ENCODE results near the gene ZNF628. TPM values are rescaled to one million over a fixed set of nuclear protein-coding genes. Genes with fewer than 3 reads are reported as not detected.

ZNF628 gene
- total RNA-seq, 4 donors from 2014 or later = 1.7 to 6.4 (median 2.6) TPM

DNA sequence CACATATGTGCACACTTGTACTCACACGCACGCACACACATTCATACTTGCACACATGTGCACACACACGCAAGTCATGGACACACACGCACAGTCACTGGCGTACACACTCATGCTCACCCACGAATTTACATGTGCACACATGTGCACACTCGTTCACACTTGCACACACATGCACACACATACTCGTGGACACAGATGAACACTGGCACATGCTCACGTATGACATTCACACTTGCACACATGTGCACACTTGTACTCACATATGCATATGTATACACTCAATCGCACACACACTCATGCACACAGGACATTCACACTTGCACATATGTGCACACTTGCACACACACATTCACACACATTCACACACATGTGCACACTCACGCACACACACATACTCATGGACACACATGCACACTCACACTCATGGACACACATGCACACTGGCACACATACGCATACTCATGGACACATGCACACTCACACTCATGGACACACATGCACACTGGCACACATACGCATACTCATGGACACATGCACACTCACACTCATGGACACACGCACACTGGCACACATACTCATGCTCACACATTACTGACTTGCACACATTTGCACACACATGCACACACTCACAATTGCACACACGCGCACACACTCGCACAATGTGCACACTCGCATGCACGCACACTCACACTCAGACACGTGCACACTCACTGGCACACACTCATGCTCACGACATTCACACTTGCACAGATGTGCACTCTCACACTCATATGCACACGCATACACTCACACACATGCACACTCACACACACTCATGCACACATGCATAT is 51.0 kb downstream of the ZNF628 start:
- TF ChIP-seq, protein P1, sequence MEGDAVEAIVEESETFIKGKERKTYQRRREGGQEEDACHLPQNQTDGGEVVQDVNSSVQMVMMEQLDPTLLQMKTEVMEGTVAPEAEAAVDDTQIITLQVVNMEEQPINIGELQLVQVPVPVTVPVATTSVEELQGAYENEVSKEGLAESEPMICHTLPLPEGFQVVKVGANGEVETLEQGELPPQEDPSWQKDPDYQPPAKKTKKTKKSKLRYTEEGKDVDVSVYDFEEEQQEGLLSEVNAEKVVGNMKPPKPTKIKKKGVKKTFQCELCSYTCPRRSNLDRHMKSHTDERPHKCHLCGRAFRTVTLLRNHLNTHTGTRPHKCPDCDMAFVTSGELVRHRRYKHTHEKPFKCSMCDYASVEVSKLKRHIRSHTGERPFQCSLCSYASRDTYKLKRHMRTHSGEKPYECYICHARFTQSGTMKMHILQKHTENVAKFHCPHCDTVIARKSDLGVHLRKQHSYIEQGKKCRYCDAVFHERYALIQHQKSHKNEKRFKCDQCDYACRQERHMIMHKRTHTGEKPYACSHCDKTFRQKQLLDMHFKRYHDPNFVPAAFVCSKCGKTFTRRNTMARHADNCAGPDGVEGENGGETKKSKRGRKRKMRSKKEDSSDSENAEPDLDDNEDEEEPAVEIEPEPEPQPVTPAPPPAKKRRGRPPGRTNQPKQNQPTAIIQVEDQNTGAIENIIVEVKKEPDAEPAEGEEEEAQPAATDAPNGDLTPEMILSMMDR (IDR thresholded peaks at IDR 0.05) = no peak
- DNase-seq (ENCODE audit: low spot score) (no peak), ATAC-seq (ENCODE audit: low FRiP score) (no peak)

DNA sequence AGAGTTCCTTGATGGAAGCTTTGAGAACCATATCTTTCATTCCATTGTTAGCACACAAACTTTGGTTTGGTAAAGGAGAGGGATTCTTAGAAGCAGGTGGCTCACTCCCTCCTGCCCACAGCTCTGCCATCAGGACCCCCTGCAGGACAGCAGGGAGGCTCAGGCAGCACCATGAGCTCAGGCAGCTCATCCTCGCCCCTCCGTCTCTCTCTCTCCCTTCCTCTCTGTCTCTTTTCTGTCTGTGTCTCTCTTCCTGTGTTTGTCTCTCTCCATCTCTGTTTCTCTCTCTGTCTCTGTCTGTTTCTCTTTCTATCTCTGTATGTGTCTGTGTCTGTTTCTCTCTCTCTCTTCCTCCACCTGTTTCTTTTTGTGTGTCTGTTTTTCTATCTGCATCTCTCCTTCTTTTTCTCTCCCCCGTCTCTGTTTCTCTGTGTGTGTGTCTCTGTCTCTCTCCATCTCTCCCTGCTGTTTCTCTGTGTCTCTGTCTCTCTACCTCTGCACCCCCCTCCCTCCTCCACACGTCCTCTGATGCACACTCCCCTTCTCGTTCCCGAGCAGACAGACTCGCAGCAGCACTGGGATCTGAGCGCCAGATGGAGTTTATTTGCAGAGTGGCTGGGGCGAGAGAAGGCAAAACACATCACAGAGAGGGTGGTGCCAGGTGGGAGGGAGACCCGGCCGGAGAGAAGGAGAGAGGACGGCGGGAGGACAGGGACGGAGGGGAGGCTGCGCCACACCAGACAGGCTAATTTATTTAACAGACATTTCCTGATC is 51.8 kb downstream of the ZNF628 start:
- TF ChIP-seq, protein P1 (IDR thresholded peaks at IDR 0.05) = no peak
- no peak for ATAC-seq (ENCODE audit: low FRiP score)
- no peak for DNase-seq (ENCODE audit: low spot score)

DNA sequence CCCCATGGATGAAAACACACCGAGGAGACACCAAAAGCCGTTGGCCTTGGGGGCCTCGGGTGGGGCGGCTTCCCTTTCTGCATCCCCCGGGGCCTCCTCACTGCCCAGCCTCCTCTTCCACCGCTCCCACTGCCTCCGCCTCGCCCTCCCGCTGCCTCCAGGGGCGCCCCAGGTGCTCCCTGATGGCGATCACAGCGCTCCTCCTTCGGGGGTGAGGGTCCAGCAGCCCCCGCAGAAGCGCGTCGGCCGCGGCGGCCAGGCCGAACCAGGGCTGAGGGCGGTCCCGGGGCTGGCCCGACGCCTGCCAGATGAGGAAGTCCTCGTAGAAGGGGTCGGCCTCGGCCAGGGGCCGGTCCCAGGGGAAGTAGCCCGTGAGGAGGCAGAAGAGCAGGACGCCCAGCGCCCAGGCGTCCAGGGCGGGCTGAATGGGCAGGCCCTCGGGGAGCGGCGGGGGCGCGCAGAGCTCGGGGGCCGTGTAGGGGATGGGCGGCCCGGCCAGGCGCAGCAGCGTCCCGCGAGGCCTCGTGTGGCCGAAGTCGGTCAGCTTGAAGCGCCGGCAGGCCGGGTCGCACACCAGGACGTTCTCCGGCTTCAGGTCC is 53.3 kb downstream of the ZNF628 start:
- DNase-seq (ENCODE audit: low spot score) (no peak), ATAC-seq (ENCODE audit: low FRiP score) (no peak)
- TF ChIP-seq, protein P1 (IDR thresholded peaks at IDR 0.05) = no peak

DNA sequence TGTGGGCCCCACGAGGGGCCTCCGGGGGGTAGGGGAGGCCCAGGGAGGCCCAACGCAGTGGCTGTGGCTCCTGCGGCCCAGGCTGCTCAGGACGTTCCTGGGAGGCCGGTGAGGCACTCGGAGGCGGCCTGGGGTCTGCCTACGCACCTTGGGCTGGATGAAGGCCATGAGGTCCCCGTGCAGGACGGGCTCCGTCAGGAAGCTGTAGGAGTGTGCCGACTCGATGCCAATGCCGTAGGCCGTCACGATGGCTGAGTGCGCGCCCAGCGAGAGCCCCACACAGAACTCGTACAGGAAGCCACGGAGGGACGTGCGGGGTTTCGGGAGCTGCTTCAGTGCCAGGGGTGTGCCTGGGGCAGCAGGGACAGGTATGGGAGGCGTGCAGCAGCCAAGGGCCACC is 54.6 kb downstream of the ZNF628 start:
- ATAC-seq (ENCODE audit: low FRiP score) (no peak), DNase-seq (ENCODE audit: low spot score) (no peak)
- TF ChIP-seq, protein P1 (IDR thresholded peaks at IDR 0.05) = no peak

Other genes starting within 250 kb of the ZNF628 start
- 1 to 10 TPM in 3 of 4 donors, under 1 TPM in 1; 0.65 to 3.5 (median 2.5) TPM for gene TMEM86B, start 247.9 kb upstream of the ZNF628 start, total RNA-seq
- 10 to 100 TPM; 27.8 to 43.6 (median 35.5) TPM for gene PPP6R1, start 217.6 kb upstream of the ZNF628 start, total RNA-seq
- gene HSPBP1, start 196.5 kb upstream of the ZNF628 start, total RNA-seq = 10 to 100 TPM; 19.5 to 25.9 (median 21.2) TPM
- gene BRSK1, start 192.6 kb upstream of the ZNF628 start, total RNA-seq = 1 to 10 TPM in 1 of 4 donors, under 1 TPM in 1, not detected in 2; 0.19 to 2.1 TPM
- gene TMEM150B, start 151.3 kb upstream of the ZNF628 start, total RNA-seq = 10 to 100 TPM in 2 of 4 donors, 1 to 10 TPM in 2; 5.6 to 26.7 (median 16.6) TPM
- gene KMT5C, start 136.7 kb upstream of the ZNF628 start, total RNA-seq = 10 to 100 TPM in 1 of 4 donors, 1 to 10 TPM in 3; 5.3 to 22.9 (median 6.8) TPM
- under 1 TPM in 1 of 4 donors, not detected in 3; 0.56 TPM for gene COX6B2, start 121.9 kb upstream of the ZNF628 start, total RNA-seq
- gene GARIN5B, start 113.4 kb upstream of the ZNF628 start, total RNA-seq = under 1 TPM in 1 of 4 donors, not detected in 3; 0.09 TPM
- gene IL11, start 106.2 kb upstream of the ZNF628 start, total RNA-seq = 1 to 10 TPM in 1 of 4 donors, under 1 TPM in 1, not detected in 2; 0.28 to 1.2 TPM
- gene TMEM190, start 99.8 kb upstream of the ZNF628 start, total RNA-seq = not detected
- gene TMEM238, start 92.3 kb upstream of the ZNF628 start, total RNA-seq = 1 to 10 TPM in 3 of 4 donors, not detected in 1; 1.5 to 1.7 (median 1.6) TPM
- 100 to 1,000 TPM; 490 to 747 (median 555) TPM for gene RPL28, start 90.7 kb upstream of the ZNF628 start, total RNA-seq
- 10 to 100 TPM in 2 of 4 donors, 1 to 10 TPM in 2; 7.4 to 25.6 (median 13.0) TPM for gene UBE2S, start 68.8 kb upstream of the ZNF628 start, total RNA-seq
- gene SHISA7, start 33.3 kb upstream of the ZNF628 start, total RNA-seq = not detected
- gene ISOC2, start 15.0 kb upstream of the ZNF628 start, total RNA-seq = 10 to 100 TPM; 52.5 to 96.8 (median 62.5) TPM
- not detected for gene C19orf85, start 11.9 kb upstream of the ZNF628 start, total RNA-seq
- gene NAT14, start 8.6 kb downstream of the ZNF628 start, total RNA-seq = 1 to 10 TPM; 2.3 to 4.6 (median 2.6) TPM
- 1 to 10 TPM; 1.6 to 6.1 (median 3.5) TPM for gene SSC5D, start 11.8 kb downstream of the ZNF628 start, total RNA-seq
- under 1 TPM in 1 of 4 donors, not detected in 3; 0.56 TPM for gene SBK2, start 60.5 kb downstream of the ZNF628 start, total RNA-seq
- 1 to 10 TPM in 1 of 4 donors, under 1 TPM in 2, not detected in 1; 0.36 to 1.5 (median 0.79) TPM for gene SBK3, start 68.9 kb downstream of the ZNF628 start, total RNA-seq
- gene ZNF579, start 104.2 kb downstream of the ZNF628 start, total RNA-seq = 1 to 10 TPM; 1.3 to 4.0 (median 2.3) TPM
- 1 to 10 TPM; 4.2 to 7.1 (median 5.0) TPM for gene FIZ1, start 122.9 kb downstream of the ZNF628 start, total RNA-seq
- gene ZNF524, start 123.7 kb downstream of the ZNF628 start, total RNA-seq = 10 to 100 TPM; 15.6 to 27.5 (median 17.4) TPM
- 1 to 10 TPM; 2.2 to 6.3 (median 3.8) TPM for gene ZNF865, start 129.0 kb downstream of the ZNF628 start, total RNA-seq
- gene ZNF784, start 147.9 kb downstream of the ZNF628 start, total RNA-seq = 1 to 10 TPM; 2.5 to 3.8 (median 3.2) TPM
- gene ZNF580, start 164.4 kb downstream of the ZNF628 start, total RNA-seq = 10 to 100 TPM; 11.4 to 20.5 (median 13.8) TPM
- gene ZNF581, start 167.0 kb downstream of the ZNF628 start, total RNA-seq = 10 to 100 TPM in 3 of 4 donors, 1 to 10 TPM in 1; 9.9 to 15.0 (median 11.9) TPM
- gene CCDC106, start 171.6 kb downstream of the ZNF628 start, total RNA-seq = 10 to 100 TPM in 3 of 4 donors, 1 to 10 TPM in 1; 9.8 to 15.2 (median 11.0) TPM
- 100 to 1,000 TPM in 2 of 4 donors, 10 to 100 TPM in 2; 55.2 to 132 (median 86.1) TPM for gene U2AF2, start 178.4 kb downstream of the ZNF628 start, total RNA-seq
- gene EPN1, start 198.6 kb downstream of the ZNF628 start, total RNA-seq = 10 to 100 TPM; 56.4 to 82.3 (median 62.0) TPM